Measurements from ENCODE around the gene DPP4. TPM values are rescaled to one million over a fixed set of nuclear protein-coding genes. Genes with fewer than 3 reads are reported as not detected.

The DPP4 gene
- total and polyA plus RNA-seq, 2 donors (not counting 3 experiments of a cell fraction or from before 2014, with no cell fraction given) = 0.84 to 6.2 TPM

- no TSS peak for BruUV-seq (replicated peaks)
- no peaks in the 10 kb centered on the region for H3K27me3 ChIP-seq (ENCODE audit: control insufficient read depth in 2 of 2, insufficient read depth in 2 of 2, low read length in 2 of 2)
- H3K4me1 ChIP-seq (ENCODE audit: control insufficient read depth, extremely low read depth, insufficient read depth, low read length) = peaks cover 26% of the 10 kb centered on the region
- dilution Hi-C loops (cut with MboI; ENCODE audit: extremely low pct_ligation_motif_present, low sequenced_read_pairs) = no loop called here
- DNase-seq (ENCODE audit: low read depth, low spot score) (peak; percentile 84), FAIRE-seq (peak; percentile 68)
- peak overlapping the region in 1 of 3 experiments; percentile 10 for H3K4me3 ChIP-seq (replicated peaks in 1 of 3; ENCODE audit: insufficient read depth in 1 of 3, low read depth in 1 of 3, low read length in 3 of 3)
- intact Hi-C loops (cut with micrococcal nuclease) = loop anchor here (1.0 to 2.0 kb wide), 5 partner anchors 21 to 199 kb away; partner anchors contain the start of gene DPP4
- H3K9me3 ChIP-seq (replicated peaks; ENCODE audit: control insufficient read depth, insufficient read depth, low read length) = peaks cover 6% of the 10 kb centered on the region
- peak overlapping the region; percentile 28 for H3K9ac ChIP-seq (replicated peaks; ENCODE audit: extremely low read depth, insufficient read depth, low read length)
- CTCF ChIA-PET = interaction anchor here (1.5 to 2.9 kb wide), 2 partner anchors 17 to 106 kb away, joined by 3 to 7 read pairs; no protein-coding TSS in a partner anchor
- TF ChIP-seq POLR2A (IDR thresholded peaks at IDR 0.05; ENCODE audit: low read depth, low read length) = no peak
- TF ChIP-seq FOS (IDR thresholded peaks at IDR 0.05; ENCODE audit: borderline replicate concordance, insufficient read depth, low read length) = peak; percentile 12
- peak; percentile 59 for TF ChIP-seq GATA2 (IDR thresholded peaks at IDR 0.05; ENCODE audit: insufficient read depth, insufficient read length, low read depth, low read length)
- POLR2A ChIA-PET = no interaction called here
- no peaks in the 10 kb centered on the region for H4K20me1 ChIP-seq (replicated peaks; ENCODE audit: control insufficient read depth, extremely low read depth, insufficient read depth, low read length)
- peak overlapping the region; percentile 79 for H3K27ac ChIP-seq (ENCODE audit: insufficient read depth, low read depth, low read length)
- H2AFZ ChIP-seq (ENCODE audit: low read depth, low read length) = peak overlapping the region; percentile 77
- no peaks in the 10 kb centered on the region for H3K36me3 ChIP-seq (ENCODE audit: control insufficient read depth in 2 of 2, extremely low read depth in 1 of 2, insufficient read depth in 2 of 2, low read length in 2 of 2)
- peak overlapping the region; percentile 86 for H3K4me2 ChIP-seq (ENCODE audit: insufficient read depth, low read length)
- no peaks in the 10 kb centered on the region for H3K9me1 ChIP-seq (replicated peaks; ENCODE audit: control insufficient read depth, extremely low read depth, insufficient read depth, low read length)
- no peaks in the 10 kb centered on the region for H3K79me2 ChIP-seq (ENCODE audit: control insufficient read depth, insufficient read depth, low read length)
Measured at GRCh38 chr2:162113776-162114168, 39.8 kb upstream of the DPP4 start.

- DNase-seq (ENCODE audit: low read depth, low spot score) (no peak), FAIRE-seq (peak; percentile 60)
- TF ChIP-seq JUN (IDR thresholded peaks at IDR 0.05; ENCODE audit: borderline replicate concordance, insufficient read depth, insufficient read length, low read depth) (no peak), POLR2A (IDR thresholded peaks at IDR 0.05; ENCODE audit: low read depth, low read length) (no peak), POLR2AphosphoS5 (IDR thresholded peaks at IDR 0.05; ENCODE audit: insufficient read depth, low read depth, low read length) (no peak), MAX (IDR thresholded peaks at IDR 0.05; ENCODE audit: insufficient read depth, insufficient read length) (no peak)
- H3K79me2 ChIP-seq (ENCODE audit: control insufficient read depth, insufficient read depth, low read length) = no peaks in the 10 kb centered on the region
- no peaks in the 10 kb centered on the region for H4K20me1 ChIP-seq (replicated peaks; ENCODE audit: control insufficient read depth, extremely low read depth, insufficient read depth, low read length)
- intact Hi-C loops (cut with micrococcal nuclease) = no loop called here
- no peaks in the 10 kb centered on the region for H3K27me3 ChIP-seq (ENCODE audit: control insufficient read depth in 2 of 2, insufficient read depth in 2 of 2, low read length in 2 of 2)
- H3K9me3 ChIP-seq (replicated peaks; ENCODE audit: control insufficient read depth, insufficient read depth, low read length) = peaks cover 6% of the 10 kb centered on the region
- H3K4me1 ChIP-seq (ENCODE audit: control insufficient read depth, extremely low read depth, insufficient read depth, low read length) = peaks cover 22% of the 10 kb centered on the region
- BruUV-seq (replicated peaks) = no TSS peak
- no peaks in the 10 kb centered on the region for H3K36me3 ChIP-seq (ENCODE audit: control insufficient read depth in 2 of 2, extremely low read depth in 1 of 2, insufficient read depth in 2 of 2, low read length in 2 of 2)
- dilution Hi-C loops (cut with MboI; ENCODE audit: extremely low pct_ligation_motif_present, low sequenced_read_pairs) = no loop called here
- H3K9me1 ChIP-seq (replicated peaks; ENCODE audit: control insufficient read depth, extremely low read depth, insufficient read depth, low read length) = no peaks in the 10 kb centered on the region
- ChIA-PET CTCF (interaction anchor here (1.5 to 2.9 kb wide), 2 partner anchors 18 to 106 kb away, joined by 3 to 7 read pairs; no protein-coding TSS in a partner anchor), POLR2A (no interaction called here)
- peak overlapping the region; percentile 86 for H3K4me2 ChIP-seq (ENCODE audit: insufficient read depth, low read length)
- H3K27ac ChIP-seq (ENCODE audit: insufficient read depth, low read depth, low read length) = peak overlapping the region; percentile 79
- peak overlapping the region; percentile 77 for H2AFZ ChIP-seq (ENCODE audit: low read depth, low read length)
- H3K9ac ChIP-seq (replicated peaks; ENCODE audit: extremely low read depth, insufficient read depth, low read length) = peak overlapping the region; percentile 28
- no peak overlapping the region for H3K4me3 ChIP-seq (replicated peaks in 1 of 3; ENCODE audit: insufficient read depth in 1 of 3, low read depth in 1 of 3, low read length in 3 of 3)
Measured at GRCh38 chr2:162113088-162113775, 39.2 kb upstream of the DPP4 start.
